ENCODE results near the gene WNT9B.

DNA sequence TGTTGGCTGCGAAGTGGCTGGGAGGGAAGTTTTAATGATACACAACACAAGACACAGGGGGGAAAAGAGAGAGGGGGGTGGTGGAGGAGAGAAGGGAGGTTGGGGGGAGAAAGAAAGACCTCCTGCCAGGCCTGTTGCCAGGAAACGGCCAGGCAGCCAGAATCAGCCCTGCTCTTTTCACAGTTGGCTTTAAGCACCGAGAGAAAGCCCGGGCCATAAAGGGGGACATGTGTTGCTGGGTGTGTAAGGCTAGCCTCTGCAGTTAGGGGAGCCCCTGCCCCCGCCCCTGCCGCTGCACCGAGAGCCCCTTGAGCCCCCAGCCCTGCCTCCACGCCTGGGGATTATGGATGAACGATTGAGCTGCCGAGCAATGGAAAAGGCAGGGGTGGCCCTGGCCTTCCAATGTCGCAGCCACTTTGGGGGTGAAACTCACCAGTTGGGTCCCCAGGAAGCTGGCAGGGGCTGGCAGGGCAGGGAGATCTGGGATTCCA is 19.0 kb upstream of the WNT9B start:
- TF ChIP-seq, protein P1, sequence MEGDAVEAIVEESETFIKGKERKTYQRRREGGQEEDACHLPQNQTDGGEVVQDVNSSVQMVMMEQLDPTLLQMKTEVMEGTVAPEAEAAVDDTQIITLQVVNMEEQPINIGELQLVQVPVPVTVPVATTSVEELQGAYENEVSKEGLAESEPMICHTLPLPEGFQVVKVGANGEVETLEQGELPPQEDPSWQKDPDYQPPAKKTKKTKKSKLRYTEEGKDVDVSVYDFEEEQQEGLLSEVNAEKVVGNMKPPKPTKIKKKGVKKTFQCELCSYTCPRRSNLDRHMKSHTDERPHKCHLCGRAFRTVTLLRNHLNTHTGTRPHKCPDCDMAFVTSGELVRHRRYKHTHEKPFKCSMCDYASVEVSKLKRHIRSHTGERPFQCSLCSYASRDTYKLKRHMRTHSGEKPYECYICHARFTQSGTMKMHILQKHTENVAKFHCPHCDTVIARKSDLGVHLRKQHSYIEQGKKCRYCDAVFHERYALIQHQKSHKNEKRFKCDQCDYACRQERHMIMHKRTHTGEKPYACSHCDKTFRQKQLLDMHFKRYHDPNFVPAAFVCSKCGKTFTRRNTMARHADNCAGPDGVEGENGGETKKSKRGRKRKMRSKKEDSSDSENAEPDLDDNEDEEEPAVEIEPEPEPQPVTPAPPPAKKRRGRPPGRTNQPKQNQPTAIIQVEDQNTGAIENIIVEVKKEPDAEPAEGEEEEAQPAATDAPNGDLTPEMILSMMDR (conservative IDR thresholded peaks at IDR 0.05; ENCODE audit: low read length) = no peak
- no peak for TF ChIP-seq EZH2phosphoT487 (IDR thresholded peaks at IDR 0.05; ENCODE audit: borderline replicate concordance)
